Measurements from ENCODE around the gene PRH2. TPM values are rescaled to one million over a fixed set of nuclear protein-coding genes. Genes with fewer than 3 reads are reported as not detected.

The PRH2 gene
- total and polyA plus RNA-seq, 2 of the 8 experiments (the other 6 are each of a cell fraction or from before 2014, with no cell fraction given): not detected

DNA sequence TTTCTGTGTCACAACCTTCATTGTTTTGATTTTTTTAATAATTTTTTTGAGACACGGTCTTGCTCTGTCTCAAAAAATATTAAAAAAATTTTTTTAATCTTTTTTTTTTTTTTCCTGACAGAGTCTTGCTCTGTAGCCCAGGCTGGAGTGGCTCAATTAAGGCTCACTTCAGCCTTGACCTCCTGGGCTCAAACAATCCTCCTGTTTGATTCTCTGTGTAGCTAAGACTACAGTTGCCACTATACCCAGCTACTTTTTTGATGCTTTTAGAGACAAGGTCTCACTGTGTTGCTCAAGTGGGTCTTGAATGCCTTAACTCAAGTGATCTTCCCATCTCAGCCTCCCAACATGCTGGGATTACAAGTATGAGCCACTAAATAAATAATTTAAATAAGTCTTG is 9.2 kb upstream of the PRH2 start (continued):
- TF ChIP-seq, protein P1, sequence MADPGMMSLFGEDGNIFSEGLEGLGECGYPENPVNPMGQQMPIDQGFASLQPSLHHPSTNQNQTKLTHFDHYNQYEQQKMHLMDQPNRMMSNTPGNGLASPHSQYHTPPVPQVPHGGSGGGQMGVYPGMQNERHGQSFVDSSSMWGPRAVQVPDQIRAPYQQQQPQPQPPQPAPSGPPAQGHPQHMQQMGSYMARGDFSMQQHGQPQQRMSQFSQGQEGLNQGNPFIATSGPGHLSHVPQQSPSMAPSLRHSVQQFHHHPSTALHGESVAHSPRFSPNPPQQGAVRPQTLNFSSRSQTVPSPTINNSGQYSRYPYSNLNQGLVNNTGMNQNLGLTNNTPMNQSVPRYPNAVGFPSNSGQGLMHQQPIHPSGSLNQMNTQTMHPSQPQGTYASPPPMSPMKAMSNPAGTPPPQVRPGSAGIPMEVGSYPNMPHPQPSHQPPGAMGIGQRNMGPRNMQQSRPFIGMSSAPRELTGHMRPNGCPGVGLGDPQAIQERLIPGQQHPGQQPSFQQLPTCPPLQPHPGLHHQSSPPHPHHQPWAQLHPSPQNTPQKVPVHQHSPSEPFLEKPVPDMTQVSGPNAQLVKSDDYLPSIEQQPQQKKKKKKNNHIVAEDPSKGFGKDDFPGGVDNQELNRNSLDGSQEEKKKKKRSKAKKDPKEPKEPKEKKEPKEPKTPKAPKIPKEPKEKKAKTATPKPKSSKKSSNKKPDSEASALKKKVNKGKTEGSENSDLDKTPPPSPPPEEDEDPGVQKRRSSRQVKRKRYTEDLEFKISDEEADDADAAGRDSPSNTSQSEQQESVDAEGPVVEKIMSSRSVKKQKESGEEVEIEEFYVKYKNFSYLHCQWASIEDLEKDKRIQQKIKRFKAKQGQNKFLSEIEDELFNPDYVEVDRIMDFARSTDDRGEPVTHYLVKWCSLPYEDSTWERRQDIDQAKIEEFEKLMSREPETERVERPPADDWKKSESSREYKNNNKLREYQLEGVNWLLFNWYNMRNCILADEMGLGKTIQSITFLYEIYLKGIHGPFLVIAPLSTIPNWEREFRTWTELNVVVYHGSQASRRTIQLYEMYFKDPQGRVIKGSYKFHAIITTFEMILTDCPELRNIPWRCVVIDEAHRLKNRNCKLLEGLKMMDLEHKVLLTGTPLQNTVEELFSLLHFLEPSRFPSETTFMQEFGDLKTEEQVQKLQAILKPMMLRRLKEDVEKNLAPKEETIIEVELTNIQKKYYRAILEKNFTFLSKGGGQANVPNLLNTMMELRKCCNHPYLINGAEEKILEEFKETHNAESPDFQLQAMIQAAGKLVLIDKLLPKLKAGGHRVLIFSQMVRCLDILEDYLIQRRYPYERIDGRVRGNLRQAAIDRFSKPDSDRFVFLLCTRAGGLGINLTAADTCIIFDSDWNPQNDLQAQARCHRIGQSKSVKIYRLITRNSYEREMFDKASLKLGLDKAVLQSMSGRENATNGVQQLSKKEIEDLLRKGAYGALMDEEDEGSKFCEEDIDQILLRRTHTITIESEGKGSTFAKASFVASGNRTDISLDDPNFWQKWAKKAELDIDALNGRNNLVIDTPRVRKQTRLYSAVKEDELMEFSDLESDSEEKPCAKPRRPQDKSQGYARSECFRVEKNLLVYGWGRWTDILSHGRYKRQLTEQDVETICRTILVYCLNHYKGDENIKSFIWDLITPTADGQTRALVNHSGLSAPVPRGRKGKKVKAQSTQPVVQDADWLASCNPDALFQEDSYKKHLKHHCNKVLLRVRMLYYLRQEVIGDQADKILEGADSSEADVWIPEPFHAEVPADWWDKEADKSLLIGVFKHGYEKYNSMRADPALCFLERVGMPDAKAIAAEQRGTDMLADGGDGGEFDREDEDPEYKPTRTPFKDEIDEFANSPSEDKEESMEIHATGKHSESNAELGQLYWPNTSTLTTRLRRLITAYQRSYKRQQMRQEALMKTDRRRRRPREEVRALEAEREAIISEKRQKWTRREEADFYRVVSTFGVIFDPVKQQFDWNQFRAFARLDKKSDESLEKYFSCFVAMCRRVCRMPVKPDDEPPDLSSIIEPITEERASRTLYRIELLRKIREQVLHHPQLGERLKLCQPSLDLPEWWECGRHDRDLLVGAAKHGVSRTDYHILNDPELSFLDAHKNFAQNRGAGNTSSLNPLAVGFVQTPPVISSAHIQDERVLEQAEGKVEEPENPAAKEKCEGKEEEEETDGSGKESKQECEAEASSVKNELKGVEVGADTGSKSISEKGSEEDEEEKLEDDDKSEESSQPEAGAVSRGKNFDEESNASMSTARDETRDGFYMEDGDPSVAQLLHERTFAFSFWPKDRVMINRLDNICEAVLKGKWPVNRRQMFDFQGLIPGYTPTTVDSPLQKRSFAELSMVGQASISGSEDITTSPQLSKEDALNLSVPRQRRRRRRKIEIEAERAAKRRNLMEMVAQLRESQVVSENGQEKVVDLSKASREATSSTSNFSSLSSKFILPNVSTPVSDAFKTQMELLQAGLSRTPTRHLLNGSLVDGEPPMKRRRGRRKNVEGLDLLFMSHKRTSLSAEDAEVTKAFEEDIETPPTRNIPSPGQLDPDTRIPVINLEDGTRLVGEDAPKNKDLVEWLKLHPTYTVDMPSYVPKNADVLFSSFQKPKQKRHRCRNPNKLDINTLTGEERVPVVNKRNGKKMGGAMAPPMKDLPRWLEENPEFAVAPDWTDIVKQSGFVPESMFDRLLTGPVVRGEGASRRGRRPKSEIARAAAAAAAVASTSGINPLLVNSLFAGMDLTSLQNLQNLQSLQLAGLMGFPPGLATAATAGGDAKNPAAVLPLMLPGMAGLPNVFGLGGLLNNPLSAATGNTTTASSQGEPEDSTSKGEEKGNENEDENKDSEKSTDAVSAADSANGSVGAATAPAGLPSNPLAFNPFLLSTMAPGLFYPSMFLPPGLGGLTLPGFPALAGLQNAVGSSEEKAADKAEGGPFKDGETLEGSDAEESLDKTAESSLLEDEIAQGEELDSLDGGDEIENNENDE (IDR thresholded peaks at IDR 0.05; ENCODE audit: insufficient replicate concordance, low read length): no peak
- no peak for TF ChIP-seq BACH1 (IDR thresholded peaks at IDR 0.05; ENCODE audit: low read length)
